GM19328 (cell line): ENCODE data around the gene DNAH5.

Experiments used
- ATAC-seq: cut with Tn5 transposase; IDR thresholded peaks from one replicate; pipeline ENCODE4 v1.9.1; 2021; ENCODE audit warnings: mild to moderate bottlenecking, moderate library complexity; ENCODE audit not compliant: unreplicated experiment

The DNAH5 gene

DNA sequence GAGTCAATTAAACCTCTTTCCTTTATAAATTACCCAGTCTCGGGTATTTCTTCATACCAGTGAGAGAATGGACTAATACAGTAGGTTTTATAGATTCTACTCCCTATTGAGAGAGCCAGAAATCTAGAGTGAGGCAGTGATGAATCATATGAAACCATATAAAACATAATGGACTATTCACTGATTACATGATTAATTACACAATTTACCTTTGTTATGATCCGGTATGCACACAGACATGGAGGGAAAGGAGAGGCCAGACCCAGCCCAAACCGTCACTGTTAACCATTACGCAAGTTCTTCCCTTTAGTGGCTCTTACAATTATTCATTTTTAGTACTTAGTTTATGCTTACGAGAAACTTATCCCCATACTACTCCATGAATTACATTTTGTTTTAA, 205.0 kb downstream of the DNAH5 start:
- no peak for ATAC-seq

DNA sequence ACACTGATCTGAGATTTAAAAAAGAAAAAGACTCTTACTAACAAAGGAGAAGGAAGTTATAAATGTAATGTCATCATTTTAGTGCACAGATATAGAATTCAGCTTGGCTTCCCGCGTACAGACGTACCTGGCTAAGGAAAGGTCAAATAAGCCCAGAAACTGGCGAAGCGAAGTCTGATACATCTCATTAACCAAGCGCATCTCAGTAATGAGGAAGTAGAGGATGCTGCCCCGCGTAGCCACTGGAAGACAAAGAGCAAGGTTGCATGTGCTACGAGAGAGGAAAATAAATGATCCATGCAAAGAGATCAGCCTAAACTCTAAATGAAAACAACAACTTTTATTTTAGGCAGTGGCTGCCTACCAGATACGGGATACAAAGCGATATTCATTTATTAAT, 208.8 kb downstream of the DNAH5 start:
- ATAC-seq = no peak

DNA sequence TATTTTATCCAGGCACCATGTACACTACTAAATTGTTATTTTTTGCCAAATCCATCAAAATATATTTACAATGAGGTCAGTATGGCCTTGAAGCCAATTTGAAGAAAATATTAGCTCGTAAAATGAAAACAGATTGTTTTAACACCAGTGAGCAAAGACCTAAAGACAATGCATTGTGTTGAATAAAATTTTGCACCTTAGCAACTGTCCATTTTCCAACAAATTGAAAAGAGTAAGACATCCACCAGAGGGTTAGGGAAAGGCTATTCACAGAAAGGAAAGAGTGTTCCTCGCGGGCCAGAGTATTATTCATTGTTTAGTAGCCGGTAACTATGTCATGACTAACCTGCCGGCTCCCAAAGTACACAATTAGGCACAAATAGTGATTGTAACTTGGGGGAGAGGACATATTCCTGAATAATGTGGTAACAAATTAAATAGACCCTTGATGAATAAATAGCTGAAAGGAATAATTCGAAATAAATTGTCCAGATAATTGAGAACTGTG, 213.3 kb downstream of the DNAH5 start:
- no peak for ATAC-seq

DNA sequence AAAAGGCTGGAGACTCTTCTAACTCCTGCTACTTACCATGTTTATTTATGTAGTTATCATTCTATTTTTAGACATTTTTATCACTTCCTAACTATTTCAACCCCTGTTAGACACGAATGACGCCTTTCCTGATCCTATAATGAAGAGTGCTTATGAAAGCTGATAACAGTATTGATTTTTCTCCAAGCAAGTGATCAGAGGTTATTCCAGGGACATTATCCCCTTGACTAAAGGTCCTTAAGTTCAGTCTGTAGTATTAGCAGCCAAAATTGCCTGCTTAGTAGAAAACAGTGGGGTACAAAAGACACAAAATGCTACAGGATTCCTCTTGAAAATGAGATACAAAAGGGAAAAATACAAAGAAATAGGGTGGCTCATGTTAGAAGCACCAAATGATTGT, 235.6 kb downstream of the DNAH5 start:
- no peak for ATAC-seq

DNA sequence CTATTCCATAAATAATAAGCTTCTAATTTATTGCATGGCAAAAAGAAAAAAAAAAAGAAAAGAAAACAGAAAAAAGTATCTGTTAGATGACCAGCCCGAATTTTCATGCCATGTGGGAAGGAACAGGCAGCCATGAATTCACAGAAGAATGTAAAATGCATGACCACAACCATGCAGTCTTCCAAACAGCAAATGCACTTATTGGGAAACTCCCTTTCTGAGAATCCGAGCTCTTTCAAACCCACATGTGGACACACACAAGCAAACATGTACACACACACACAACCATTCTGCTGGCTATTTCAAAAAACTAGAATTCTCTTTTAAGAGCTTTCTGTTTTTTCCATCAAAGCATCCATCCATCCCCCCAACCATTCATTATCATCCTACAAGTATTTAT, 236.1 kb downstream of the DNAH5 start:
- ATAC-seq = no peak

DNA sequence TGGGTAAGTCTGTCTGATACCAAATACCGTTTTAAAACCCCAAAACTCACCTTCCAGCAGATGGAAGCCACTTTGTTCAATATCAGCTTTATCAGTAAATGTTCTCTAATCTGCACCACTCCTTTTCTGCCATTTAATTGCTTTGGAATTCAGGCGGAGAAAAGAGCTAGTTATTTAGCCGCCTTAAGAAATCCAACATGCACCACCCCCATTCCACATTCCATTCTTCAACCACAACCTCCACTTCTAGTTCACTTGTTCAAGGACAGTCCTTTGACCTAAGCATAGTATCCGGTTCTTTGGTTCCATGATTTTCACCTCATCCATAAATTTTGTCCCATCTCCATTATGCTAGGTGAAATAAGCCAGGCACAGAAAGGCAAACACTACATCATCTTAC, 240.1 kb downstream of the DNAH5 start:
- ATAC-seq = no peak

DNA sequence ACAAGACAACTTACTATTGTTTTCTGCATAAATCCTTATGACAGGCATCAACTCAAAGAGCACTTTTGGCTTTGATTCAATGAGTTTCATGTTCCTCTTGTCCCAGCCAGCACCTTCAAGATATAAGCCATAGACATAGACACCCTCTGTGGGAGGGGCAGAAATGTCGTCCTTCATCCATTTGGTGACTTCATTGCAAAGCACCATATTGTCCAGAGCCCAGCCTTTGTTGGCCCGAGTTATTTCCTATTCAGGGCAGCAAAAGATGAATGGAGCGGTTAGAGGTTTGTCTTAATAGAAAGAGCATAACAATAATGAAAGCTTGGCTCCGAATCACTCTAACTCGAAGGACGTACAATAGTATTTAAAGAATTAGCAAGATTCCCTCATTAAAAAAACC, 243.9 kb downstream of the DNAH5 start:
- ATAC-seq = no peak

DNA sequence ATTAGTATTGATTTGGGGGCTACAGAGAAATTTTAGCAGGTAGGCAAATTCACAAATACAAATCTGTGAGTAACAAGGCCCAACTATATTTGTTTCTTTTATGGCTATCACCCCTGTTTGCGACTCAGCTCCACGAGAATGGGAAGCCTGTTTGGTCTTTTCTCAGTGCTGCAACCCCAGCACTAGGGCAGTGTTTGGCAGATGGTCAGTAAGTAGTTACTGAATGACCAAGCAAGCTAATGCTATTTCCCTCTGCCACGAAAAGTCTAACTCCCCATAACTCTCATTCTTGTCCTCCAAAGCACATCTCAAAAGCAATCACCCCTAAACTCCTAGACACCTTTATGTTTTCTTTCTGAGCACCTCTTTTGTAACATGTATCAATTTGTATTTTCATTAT, 245.6 kb downstream of the DNAH5 start:
- no peak for ATAC-seq

DNA sequence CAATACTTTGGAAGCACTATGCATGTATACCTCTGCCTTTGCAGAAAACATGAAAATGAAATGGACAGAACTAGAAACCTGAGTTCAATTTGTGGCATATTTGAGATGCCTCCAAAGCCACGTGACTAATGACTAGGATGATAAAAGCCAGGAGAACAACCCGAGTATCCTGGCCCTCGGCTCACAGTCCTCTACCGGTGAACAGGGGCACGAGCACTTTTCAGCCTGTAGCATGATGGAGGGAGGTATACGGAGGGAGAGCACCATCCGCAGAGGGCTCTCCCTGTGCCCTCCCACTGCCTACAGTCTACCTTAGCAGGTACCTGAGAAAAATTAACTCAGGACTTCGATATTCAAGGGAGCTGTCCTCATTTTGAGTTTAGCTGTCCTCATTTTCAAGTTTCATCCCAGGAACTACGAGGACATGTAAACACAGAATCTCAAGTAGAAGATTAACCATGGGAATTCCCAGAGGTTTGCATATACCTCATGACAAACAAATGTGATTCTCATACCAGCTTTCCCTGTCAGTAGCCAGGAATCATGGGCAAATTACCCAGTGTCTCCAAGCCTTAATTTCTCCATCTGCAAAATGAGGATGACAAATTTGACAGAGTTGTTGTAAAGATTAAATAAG, 249.3 kb downstream of the DNAH5 start:
- ATAC-seq = no peak

DNA sequence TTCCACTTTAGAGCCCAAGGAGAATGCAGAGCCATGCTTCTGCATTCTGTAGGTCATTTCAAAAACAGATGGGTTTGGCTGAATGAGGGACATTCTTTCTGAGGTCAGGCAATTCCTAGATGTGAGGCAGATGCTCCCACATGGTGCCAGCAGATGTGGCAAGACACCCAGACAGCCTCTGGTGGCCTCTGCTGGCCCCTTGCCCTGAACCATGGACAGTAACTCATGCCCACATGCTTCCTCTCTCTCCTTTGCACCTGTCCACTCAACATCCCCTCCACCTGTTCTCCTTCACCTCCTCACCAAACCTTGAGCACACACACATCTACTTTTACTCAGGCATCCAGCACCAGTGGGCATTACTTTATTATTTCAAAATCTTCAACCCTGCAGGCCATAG, 252.3 kb downstream of the DNAH5 start:
- no peak for ATAC-seq

DNA sequence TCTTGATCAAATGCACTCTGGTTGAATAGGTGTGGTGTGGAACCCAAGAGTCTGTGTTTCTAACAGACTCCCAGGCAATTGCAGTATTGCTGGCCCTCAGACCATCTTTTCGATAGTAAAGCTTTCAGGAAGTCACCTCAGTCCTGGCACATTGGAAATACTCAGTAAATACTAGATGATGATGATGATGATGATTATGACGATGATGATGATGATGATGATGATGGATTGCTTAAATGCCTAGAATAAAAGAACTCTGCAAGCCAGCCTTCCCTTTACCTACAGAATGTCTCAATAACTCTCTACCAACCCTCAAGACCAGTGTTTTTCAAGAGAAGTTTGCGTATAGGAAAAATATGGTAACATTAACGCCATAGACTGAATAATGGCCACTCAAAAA, 268.0 kb downstream of the DNAH5 start:
- ATAC-seq = no peak

DNA sequence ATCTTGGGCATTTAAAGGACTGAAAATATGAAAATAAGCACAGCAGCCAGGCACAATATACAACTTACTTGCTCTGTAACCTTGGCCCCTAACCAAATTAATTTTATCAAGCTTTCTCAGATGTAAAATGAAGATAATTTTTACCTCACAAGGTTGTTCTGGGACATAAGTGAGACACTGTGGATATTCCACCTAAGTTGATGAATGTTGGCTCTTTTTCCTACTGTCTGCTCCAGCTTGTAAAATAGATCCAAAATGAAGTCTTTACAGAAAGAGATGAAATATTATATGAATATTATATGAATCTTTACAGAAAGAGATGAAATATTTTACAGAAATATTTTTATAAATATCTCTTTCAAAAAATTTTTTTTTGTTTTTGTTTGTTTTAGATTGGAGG, 270.1 kb downstream of the DNAH5 start:
- ATAC-seq = no peak

DNA sequence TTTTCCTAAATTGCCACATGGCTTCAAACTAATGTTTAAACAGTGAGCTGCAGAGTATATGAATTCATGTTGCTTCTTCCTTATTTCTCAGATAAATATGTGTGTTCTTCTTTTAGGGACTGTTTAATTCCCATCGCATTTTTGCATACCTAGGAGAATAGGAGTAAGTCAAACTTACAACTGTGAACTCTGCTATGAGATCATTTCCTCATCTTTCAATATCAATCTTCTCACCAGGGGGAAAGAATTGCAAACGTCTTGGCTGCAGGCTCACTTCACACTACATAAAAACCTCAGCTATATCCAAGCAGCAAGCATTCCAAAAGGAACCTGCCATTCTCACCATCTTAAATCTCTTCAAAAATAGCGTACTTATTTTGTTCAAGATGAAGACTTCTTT, 271.0 kb downstream of the DNAH5 start:
- ATAC-seq = no peak

DNA sequence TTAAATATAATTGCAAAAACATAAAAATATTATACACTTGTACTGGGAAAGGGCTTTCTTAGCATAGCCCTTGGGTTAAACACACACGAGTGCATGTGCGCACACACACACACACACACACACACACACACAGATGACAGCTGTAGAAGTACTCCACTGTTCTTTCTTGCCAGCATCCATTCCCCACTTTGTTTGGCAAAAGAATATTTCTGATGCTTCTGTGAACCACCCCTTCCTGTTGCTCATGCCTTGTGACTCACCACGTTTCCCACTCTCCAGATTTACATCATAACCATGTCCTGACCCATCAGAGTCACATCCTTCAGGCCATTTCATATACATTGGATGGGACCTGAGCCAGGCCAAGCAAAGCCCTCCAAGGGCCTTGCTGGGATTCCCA, 280.1 kb downstream of the DNAH5 start:
- ATAC-seq = no peak

DNA sequence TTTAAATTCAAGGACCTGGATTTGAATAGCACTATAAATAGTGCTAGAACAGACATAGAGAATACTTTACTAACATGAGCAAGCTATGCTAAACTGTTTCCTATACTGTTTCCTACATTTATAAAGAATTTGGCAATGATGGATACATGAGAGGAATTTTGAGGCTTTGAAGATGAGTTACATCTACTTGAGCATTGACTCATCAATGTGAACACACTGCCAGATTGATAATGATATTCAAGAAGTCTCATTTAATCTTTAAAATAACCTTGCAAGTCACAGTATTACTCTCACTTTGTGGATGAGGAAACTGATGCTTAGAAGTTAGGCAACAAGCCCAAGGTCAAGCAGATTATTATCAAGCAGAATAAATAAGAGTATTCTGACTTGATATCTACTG, 281.9 kb downstream of the DNAH5 start:
- ATAC-seq = no peak

DNA sequence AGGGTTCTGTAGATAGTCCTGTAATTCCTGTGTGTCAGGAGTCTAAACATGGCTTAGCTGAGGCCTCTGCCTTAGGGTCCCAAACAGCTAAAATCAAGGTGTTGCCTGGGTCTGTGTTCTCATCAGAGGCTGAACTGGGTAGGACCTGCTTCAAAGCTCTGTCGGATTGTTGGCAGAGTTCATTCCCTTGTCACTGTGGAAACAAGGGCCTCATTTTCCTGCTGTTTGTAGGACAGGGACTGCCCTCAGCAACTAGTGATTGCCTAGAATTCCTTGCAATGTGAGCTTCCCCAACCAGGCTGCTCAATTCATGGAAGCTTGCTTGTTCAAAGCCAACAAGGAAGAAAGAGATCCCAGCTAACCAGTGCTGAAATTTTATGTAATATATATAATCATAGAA, 283.2 kb downstream of the DNAH5 start:
- no peak for ATAC-seq

DNA sequence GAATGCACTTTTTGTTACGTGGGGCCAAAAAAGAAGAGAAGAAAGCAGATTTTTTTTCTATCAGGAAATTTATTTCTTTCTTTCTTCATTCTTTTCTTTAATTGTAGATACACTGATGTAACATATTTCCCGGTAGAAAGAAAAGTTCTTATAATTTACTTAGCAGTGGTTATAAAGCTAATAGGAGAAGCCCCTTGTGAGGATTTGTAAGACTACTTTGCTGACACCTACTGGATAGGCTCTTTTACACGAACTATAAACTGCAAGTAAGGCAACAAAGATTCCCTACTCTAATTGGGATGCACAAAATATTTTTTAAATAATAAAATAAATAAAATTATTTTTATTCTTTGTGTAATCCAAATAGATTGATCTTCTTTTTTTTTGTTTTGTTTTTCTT, 284.4 kb downstream of the DNAH5 start:
- no peak for ATAC-seq

DNA sequence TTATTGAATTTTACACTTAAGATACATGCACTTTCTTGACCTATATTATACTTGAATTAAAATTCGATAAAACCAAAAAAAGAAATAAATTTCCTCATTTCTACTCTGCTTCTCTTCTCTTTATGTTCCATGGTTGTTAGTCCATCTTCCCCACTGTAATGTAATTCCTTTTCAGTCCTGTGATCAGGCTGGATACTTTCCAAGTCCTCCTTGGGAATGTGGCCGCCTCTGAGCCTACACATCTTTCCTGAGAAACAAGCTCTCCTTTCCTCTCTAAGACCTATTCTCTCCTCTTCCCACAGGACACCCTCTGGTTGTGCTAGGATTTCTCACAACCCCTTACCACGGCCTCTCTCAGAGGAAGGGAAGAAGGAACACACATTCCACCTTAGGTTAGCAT, 285.1 kb downstream of the DNAH5 start:
- no peak for ATAC-seq

DNA sequence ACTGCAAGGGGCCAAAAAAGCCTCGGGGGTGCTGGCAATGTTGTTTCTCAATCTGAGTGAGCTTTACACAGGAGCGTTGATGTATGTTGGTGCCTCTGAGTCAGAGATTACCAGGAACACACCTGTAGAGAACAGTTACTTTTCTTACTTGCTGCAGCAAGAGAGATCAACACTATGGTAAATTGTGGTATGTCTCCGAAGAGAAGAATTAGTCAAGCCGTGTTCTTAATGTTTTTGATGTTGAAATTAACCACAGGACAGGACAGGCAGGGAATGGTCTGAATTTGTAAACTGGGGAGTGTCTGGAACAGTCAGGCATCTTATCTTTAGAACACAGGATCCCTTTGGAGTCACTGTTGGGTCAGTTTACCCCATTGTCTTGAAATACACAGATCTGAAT, 285.7 kb downstream of the DNAH5 start:
- ATAC-seq = no peak

DNA sequence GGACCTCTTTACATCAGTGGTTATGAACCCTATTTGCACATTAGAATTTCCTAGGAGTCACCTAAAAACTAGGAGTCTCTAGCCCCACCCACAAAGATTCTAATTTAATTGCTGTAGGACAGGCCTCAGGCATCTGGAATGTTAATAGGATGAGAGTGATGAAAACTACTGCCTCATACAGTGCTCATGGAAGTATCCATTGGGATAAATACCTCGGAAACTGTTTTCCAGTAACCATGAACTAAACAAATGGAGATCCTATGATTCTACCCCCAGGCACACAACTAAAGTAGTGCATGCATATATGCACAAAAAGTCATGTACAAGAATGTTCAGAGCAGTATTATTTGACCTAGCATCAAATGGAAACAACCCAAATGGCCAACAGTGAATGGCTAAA, 286.3 kb downstream of the DNAH5 start:
- ATAC-seq = no peak

DNA sequence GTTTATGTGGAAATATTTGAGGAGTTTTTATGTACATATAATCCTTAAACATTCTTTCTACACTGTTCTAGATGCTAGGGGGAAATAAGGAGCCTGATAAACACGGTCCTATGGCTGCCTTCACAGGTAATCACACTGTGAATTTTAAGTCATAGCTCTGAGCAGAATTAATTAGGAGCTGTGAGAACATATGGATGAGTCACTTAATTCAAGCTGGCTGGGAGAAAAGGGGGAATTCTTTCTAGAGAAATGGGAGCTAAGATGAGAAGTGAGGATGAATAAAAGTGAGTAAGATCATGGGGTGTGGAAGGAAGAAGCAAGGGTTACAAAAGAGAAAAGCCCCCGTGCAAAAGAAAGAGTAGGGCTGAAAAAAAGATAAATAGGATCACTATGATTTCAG, 290.8 kb downstream of the DNAH5 start:
- no peak for ATAC-seq

DNA sequence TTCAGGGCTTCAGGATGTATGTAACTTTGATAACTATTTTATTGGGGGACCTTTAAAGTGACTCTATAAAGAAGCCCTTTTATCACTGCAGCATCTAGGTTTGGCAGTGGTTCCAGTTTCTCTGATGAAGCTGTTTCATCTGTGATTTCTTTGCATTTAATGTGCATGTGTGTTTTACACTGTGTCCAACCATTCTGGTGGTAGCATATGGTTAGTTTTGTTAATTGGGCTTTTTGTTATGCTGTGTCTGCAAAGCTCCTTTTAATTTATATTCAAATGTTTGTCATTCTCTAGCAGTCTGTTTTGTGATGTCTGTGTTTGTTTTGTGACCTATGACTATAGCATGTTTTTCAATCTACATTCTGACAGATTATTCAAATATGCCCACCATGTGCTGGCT, 294.8 kb downstream of the DNAH5 start:
- no peak for ATAC-seq

DNA sequence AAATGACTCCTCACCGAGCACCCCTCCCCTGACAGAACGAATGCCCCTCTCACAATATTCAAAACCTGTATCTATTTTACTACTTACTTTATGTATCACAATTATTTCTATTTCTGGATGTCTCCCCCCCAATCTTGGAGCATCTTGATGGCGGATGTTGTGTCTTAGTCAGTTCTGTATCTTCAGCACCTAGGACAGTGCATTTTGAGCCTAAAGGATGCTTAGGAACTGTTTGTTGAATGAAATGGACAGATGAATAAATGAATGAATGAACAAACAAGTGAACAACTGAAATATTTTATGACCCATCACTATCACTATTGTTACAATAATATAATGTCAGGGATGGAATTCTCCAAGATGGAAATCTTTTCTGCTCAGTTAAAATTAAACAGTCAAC, 295.7 kb downstream of the DNAH5 start:
- no peak for ATAC-seq
